Astrocyte (in vitro differentiated cells and primary cell): ENCODE results near the gene TFRC.

Experiments
- CTCF ChIP-seq: IDR thresholded peaks from 2 replicates; pipeline ENCODE4 v1.5.1; 2011; ENCODE audit warnings: low read depth, mild to moderate bottlenecking, inconsistent platforms, low read length, moderate library complexity; ENCODE audit not compliant: insufficient read depth
- EZH2 ChIP-seq: IDR thresholded peaks from 2 replicates; pipeline ENCODE4 v1.6.1; 2012; ENCODE audit warnings: mild to moderate bottlenecking, low read length, inconsistent platforms; ENCODE audit not compliant: insufficient read depth

- TF ChIP-seq CTCF (no peak), EZH2 (no peak)
Measured at GRCh38 chr3:196016059-196016458, 65.8 kb downstream of the TFRC start.
